GM06990 (cell line): Measurements from ENCODE around the gene RBM44.
"Not testable (repeated sequence)": the region's sequence is repeated elsewhere in the genome, so short reads cannot be mapped to it uniquely, and the experiment has no call there.

Source experiments
- DNase-seq: peaks from one replicate; pipeline ENCODE4 v3.0.0-alpha.2; 2011; ENCODE audit not compliant: insufficient read length; ENCODE audit errors: extremely low read depth
- H3K27me3 ChIP-seq: replicated peaks from 2 replicates; pipeline ENCODE4 v1.6.0; 2011; ENCODE audit warnings: low read length; ENCODE audit not compliant: control insufficient read depth, insufficient read depth
- H3K36me3 ChIP-seq: 2 replicates; pipeline ENCODE4 v1.5.1; 2011; ENCODE audit warnings: low read length; ENCODE audit not compliant: control insufficient read depth, insufficient read depth
- H3K4me3 ChIP-seq: replicated peaks from 2 replicates; pipeline ENCODE4 v1.5.1; 2011; ENCODE audit warnings: low read depth, mild to moderate bottlenecking, control low read depth, low read length
- TF ChIP-seq, protein P1 (sequence below): IDR thresholded peaks from 2 replicates; pipeline ENCODE4 v1.5.1; 2011; ENCODE audit warnings: low read length, control low read depth, mild to moderate bottlenecking, inconsistent platforms; ENCODE audit not compliant: insufficient read depth, poor library complexity, severe bottlenecking

The RBM44 gene

GRCh38 chr2:237774811-237775553, 23.6 kb upstream of the RBM44 start:
- no peak overlapping the region for H3K4me3 ChIP-seq
- DNase-seq: peak; percentile 37

GRCh38 chr2:237779521-237779920, 19.1 kb upstream of the RBM44 start:
- H3K36me3 ChIP-seq: peaks cover 23% of the 10 kb centered on the region
- TF ChIP-seq, protein P1, sequence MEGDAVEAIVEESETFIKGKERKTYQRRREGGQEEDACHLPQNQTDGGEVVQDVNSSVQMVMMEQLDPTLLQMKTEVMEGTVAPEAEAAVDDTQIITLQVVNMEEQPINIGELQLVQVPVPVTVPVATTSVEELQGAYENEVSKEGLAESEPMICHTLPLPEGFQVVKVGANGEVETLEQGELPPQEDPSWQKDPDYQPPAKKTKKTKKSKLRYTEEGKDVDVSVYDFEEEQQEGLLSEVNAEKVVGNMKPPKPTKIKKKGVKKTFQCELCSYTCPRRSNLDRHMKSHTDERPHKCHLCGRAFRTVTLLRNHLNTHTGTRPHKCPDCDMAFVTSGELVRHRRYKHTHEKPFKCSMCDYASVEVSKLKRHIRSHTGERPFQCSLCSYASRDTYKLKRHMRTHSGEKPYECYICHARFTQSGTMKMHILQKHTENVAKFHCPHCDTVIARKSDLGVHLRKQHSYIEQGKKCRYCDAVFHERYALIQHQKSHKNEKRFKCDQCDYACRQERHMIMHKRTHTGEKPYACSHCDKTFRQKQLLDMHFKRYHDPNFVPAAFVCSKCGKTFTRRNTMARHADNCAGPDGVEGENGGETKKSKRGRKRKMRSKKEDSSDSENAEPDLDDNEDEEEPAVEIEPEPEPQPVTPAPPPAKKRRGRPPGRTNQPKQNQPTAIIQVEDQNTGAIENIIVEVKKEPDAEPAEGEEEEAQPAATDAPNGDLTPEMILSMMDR: no peak
- DNase-seq: no peak
- no peaks in the 10 kb centered on the region for H3K27me3 ChIP-seq
- no peak overlapping the region for H3K4me3 ChIP-seq

More at GRCh38 chr2:237774811-237775553, 23.6 kb upstream of the RBM44 start:
- Histone ChIP-seq H3K27me3 (no peaks in the 10 kb centered on the region), H3K36me3 (peaks cover 19% of the 10 kb centered on the region)
- TF ChIP-seq, protein P1: peak; percentile 71

GRCh38 chr2:237782181-237782580, 16.4 kb upstream of the RBM44 start:
- Histone ChIP-seq H3K27me3 (no peaks in the 10 kb centered on the region), H3K4me3 (no peak overlapping the region), H3K36me3 (peaks cover 20% of the 10 kb centered on the region)
- TF ChIP-seq, protein P1: no peak
- DNase-seq: no peak

DNA sequence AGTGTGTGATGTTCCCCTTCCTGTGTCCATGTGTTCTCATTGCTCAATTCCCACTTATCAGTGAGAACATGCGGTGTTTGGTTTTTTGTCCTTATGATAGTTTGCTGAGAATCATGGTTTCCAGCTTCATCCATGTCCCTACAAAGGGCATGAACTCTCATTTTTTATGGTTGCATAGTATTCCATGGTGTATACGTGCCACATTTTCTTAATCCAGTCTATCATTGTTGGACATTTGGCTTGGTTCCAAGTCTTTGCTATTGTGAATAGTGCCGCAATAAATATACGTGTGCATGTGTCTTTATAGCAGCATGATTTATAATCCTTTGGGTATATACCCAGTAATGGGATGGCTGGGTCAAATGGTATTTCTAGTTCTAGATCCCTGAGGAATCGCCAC, 14.9 kb upstream of the RBM44 start:
- DNase-seq, H3K4me3 ChIP-seq, H3K27me3 ChIP-seq: not testable (repeated sequence)
- peaks cover 17% of the 10 kb centered on the region for H3K36me3 ChIP-seq

DNA sequence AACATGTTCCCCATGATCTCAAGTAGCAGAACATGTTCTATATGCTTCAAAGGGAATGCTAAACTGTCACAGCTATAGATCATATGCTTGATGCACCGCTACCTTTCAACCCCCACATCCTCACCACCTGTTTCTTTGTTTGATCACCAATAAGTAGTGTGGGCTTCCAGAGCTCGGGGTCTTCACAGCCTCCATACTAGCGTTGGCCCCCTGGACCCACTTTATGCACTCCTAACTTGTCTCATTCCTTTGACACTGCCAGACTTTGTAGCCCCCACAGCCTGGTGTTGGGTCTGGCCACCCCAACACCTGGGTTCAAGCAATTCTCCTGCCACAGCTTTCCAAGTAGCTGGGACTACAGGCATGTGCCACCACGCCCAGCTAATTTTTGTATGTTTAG, 11.6 kb upstream of the RBM44 start:
- no peak overlapping the region for H3K4me3 ChIP-seq
- TF ChIP-seq, protein P1: no peak
- DNase-seq: no peak
- peaks cover 4% of the 10 kb centered on the region for H3K36me3 ChIP-seq
- no peaks in the 10 kb centered on the region for H3K27me3 ChIP-seq

GRCh38 chr2:237790353-237790752, 8.2 kb upstream of the RBM44 start:
- H3K36me3 ChIP-seq: no peaks in the 10 kb centered on the region
- H3K27me3 ChIP-seq: no peaks in the 10 kb centered on the region
- H3K4me3 ChIP-seq: no peak overlapping the region
- no peak for DNase-seq
- TF ChIP-seq, protein P1: no peak
